GM12878 (cell line): ENCODE measurements around the gene IL32. TPM values are rescaled to one million over a fixed set of nuclear protein-coding genes. Genes with fewer than 3 reads are reported as not detected.
A peak's percentile ranks its signal among the peaks of the same experiment; 100 is the strongest.

ENCODE experiments used
- ATAC-seq: fragments of 200-7000 bp; cut with Tn5 transposase; 3 replicates; pipeline ENCODE4 v1.9.1; 2020; ENCODE audit warnings: mild to moderate bottlenecking, moderate library complexity
- BruUV-seq: library from RNA; stranded (reverse); fragments of 400-500 nt; replicated peaks from 2 replicates; lab custom pipeline; 2021; lab: Mats Ljungman, UMichigan
- CTCF ChIA-PET: fragments of 300-600 bp; sonication (Branson Sonifier 250); formaldehyde crosslinking; extraction: SDS; loops from one replicate; lab custom pipeline; 2021; ENCODE audit warnings: inconsistent platforms; lab: Yijun Ruan, JAX
- POLR2A ChIA-PET: fragments of 350-600 bp; formaldehyde crosslinking; extraction: SDS; loops from one replicate; lab custom pipeline; 2021; ENCODE audit warnings: inconsistent platforms; lab: Charles Lee
- RAD21 ChIA-PET: fragments of 300-600 bp; sonication (Branson Sonifier 250); formaldehyde crosslinking; loops from one replicate; lab custom pipeline; 2023; ENCODE audit warnings: antibody characterized with exemption; ENCODE audit not compliant: unreplicated experiment; lab: Charles Lee
- SMC1A ChIA-PET: fragments of 300-600 bp; sonication (Branson Sonifier 250); formaldehyde crosslinking; loops from one replicate; lab custom pipeline; 2023; ENCODE audit not compliant: unreplicated experiment, uncharacterized antibody; lab: Charles Lee
- DNase-seq: peaks from one replicate; pipeline ENCODE4 v3.0.0-alpha.2; 2011; ENCODE audit warnings: low read depth, low spot score
- FAIRE-seq: peaks from 3 replicates; lab custom pipeline; 2011; peaks lifted over from hg19 to GRCh38; lab: Jason Lieb, UNC
- H2AFZ ChIP-seq: 2 replicates; pipeline ENCODE4 v1.6.0; 2011; ENCODE audit warnings: low read depth, low read length, control low read depth; ENCODE audit not compliant: control insufficient read depth
- H3K27ac ChIP-seq: 2 replicates; pipeline ENCODE4 v1.5.1; 2011; ENCODE audit warnings: control low read depth; ENCODE audit not compliant: control insufficient read depth, insufficient read depth
- H3K27me3 ChIP-seq, 2 experiments: replicated peaks in 1 of 2; 2 replicates each; pipeline versions ENCODE4 v1.6.0 to v1.6.1; 2011; ENCODE audit warnings: low read length in 1 of 2; ENCODE audit not compliant: control insufficient read depth in 2 of 2, insufficient read depth in 2 of 2
- H3K36me3 ChIP-seq, 2 experiments: 2 replicates each; pipeline ENCODE4 v1.5.1; 2011; ENCODE audit warnings: low read length in 1 of 2; ENCODE audit not compliant: control insufficient read depth in 2 of 2, insufficient read depth in 2 of 2
- H3K4me1 ChIP-seq: 2 replicates; pipeline ENCODE4 v1.6.1; 2011; ENCODE audit warnings: mild to moderate bottlenecking, low read length, moderate library complexity, mixed read lengths; ENCODE audit not compliant: control insufficient read depth, insufficient read depth
- H3K4me2 ChIP-seq: 2 replicates; pipeline ENCODE4 v1.6.0; 2011; ENCODE audit warnings: control low read depth; ENCODE audit not compliant: control insufficient read depth, insufficient read depth
- H3K4me3 ChIP-seq: fragments of 200-600 bp; sonication (generic); 2 replicates; pipeline ENCODE4 v1.5.1; 2016
- H3K79me2 ChIP-seq: 2 replicates; pipeline ENCODE4 v1.6.0; 2011; ENCODE audit warnings: low read length; ENCODE audit not compliant: control insufficient read depth, insufficient read depth
- H3K9ac ChIP-seq: 2 replicates; pipeline ENCODE4 v1.8.0; 2011; ENCODE audit warnings: low read length, control low read depth, mixed read lengths; ENCODE audit not compliant: control insufficient read depth, insufficient read depth
- H3K9me3 ChIP-seq: replicated peaks from 3 replicates; pipeline ENCODE4 v1.5.1; 2011; ENCODE audit warnings: mild to moderate bottlenecking, low read length; ENCODE audit not compliant: control insufficient read depth, insufficient read depth
- H4K20me1 ChIP-seq: 2 replicates; pipeline ENCODE4 v1.6.0; 2011; ENCODE audit not compliant: control insufficient read depth, insufficient read depth
- CBX5 ChIP-seq: sonication (generic); IDR thresholded peaks from 2 replicates; pipeline ENCODE4 v1.6.1; 2016; ENCODE audit warnings: low read depth, moderate library complexity, mild to moderate bottlenecking, inconsistent platforms
- CHD1 ChIP-seq: IDR thresholded peaks from 2 replicates; pipeline ENCODE4 v1.6.1; 2012; ENCODE audit warnings: low read depth, low read length, improper control_type of control experiment
- FOXK2 ChIP-seq: fragments of 450-650 bp; IDR thresholded peaks from 2 replicates; pipeline ENCODE4 v1.6.1; 2017; ENCODE audit warnings: mild to moderate bottlenecking, moderate library complexity
- IKZF1 ChIP-seq: fragments of 450-650 bp; conservative IDR thresholded peaks from 2 replicates; pipeline ENCODE4 v1.6.1; 2017; ENCODE audit warnings: antibody characterized with exemption, mild to moderate bottlenecking
- MXI1 ChIP-seq: fragments of 150-350 bp; IDR thresholded peaks from 2 replicates; pipeline ENCODE4 v1.6.1; 2011; ENCODE audit warnings: low read depth, mild to moderate bottlenecking, inconsistent platforms, low read length, improper control_type of control experiment
- NR2C2 ChIP-seq: IDR thresholded peaks from 2 replicates; pipeline ENCODE4 v1.6.1; 2011; ENCODE audit warnings: borderline replicate concordance, low read depth; ENCODE audit not compliant: control insufficient read depth, insufficient read length
- WGBS: methylation state at CpG from one replicate; pipeline ENCODE4 v1.1.6; 2016; ENCODE audit warnings: low lambda C conversion rate; ENCODE audit not compliant: insufficient replicate concordance, insufficient coverage; ENCODE audit errors: missing lambda C conversion rate; 5-methylcytosine and 5-hydroxymethylcytosine counted together
- in situ Hi-C: fragments of 300-500 bp; cut with MboI; formaldehyde crosslinking; loops from 9 replicates; pipeline ENCODE4 v1.14.3; 2018; ENCODE audit warnings: mixed read lengths
- intact Hi-C: fragments of 100-400 bp; cut with micrococcal nuclease; formaldehyde crosslinking; loops from one replicate; pipeline ENCODE4 v1.14.2; 2022; ENCODE audit not compliant: unreplicated experiment
- polyA plus RNA-seq, 11 experiments: library from polyadenylated mRNA; depleted of rRNA in 4 of 11; unstranded in 6 of 11; stranded (reverse) in 5 of 11; fragments of >200 nt; fragmentation: Nextera tagmentation in 4 of 11; fragmentation: Illumina TruSeq in 1 of 11; extraction: Ambion mirVana in 4 of 11; extraction: Trizol in 1 of 11; gene quantifications; 1 replicate in 1 of 11; 2 replicates in 10 of 11; pipeline versions ENCODE4 v1.2.1 to v1.2.3, GENCODE V29; 2011 to 2016; ENCODE audit warnings: inconsistent platforms in 2 of 11, missing spikeins in 2 of 11, low read depth in 1 of 11
- total RNA-seq, 4 experiments: library from RNA; depleted of rRNA in 3 of 4; stranded (reverse); fragments of >200 nt in 3 of 4; fragmentation: Illumina TruSeq in 1 of 4; extraction: Trizol in 1 of 4; gene quantifications; 2 replicates each; pipeline versions ENCODE4 v1.2.1 to v1.2.3, GENCODE V29; 2013 to 2021
- TF ChIP-seq, protein P1 (sequence below): fragments of 450-650 bp; IDR thresholded peaks from 2 replicates; pipeline ENCODE4 v1.6.1; 2018; ENCODE audit warnings: borderline replicate concordance, mild to moderate bottlenecking; ENCODE audit not compliant: partially characterized antibody
- TF ChIP-seq, protein P2 (sequence below): fragments of 450-650 bp; IDR thresholded peaks from 2 replicates; pipeline ENCODE4 v1.6.1; 2017; ENCODE audit warnings: borderline replicate concordance
- TF ChIP-seq, protein P3 (sequence below): fragments of 450-650 bp; IDR thresholded peaks from 2 replicates; pipeline ENCODE4 v1.6.1; 2017; ENCODE audit warnings: antibody characterized with exemption, mild to moderate bottlenecking, moderate library complexity

Gene IL32
- total and polyA plus RNA-seq, 10 of the 15 experiments (the other 5 are each of a cell fraction or from before 2014, with no cell fraction given): 27.0 to 122 (median 55.8) TPM

DNA sequence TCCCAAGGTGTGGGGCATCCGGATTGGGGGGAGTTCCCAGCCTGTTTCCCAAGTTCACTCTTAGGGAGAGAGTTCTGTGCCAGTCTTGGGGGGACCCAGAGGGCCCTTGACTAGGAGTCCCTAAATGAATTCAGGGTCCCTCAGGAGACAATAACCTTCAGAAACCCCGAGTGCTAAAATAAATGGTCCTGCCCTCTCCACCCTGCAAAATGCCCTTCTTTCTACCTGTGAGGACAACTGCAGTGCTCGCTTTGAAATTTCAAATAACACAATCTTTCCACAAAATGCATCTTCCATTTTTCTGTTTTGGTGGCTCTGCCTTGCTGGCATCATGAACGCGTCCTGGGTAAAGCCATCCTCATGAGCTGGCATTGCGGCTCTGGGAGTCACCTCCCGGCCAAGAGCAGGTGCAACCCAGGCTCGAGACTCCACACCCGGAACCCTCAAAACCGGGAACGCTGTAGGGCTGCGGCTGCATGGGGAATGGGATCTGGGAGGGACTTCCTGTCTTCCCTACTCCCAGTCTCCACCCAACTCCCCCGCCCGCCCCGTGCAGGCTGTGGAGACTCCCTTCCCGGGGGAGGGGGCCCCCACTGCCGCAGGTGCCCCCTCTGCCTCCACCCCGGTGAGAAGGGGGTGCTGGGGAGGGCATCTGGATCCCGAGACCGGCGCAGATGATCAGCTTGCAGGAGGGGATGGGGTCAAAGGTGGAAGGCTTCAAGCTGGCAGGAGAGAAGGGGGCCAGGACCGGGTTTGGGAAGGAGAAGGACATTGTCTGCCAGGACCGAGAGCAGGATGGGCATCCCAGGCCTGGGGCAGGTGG, 46.8 kb downstream of the IL32 start, which contains the start of gene ZNF205 (continued):
- TF ChIP-seq, protein P1, sequence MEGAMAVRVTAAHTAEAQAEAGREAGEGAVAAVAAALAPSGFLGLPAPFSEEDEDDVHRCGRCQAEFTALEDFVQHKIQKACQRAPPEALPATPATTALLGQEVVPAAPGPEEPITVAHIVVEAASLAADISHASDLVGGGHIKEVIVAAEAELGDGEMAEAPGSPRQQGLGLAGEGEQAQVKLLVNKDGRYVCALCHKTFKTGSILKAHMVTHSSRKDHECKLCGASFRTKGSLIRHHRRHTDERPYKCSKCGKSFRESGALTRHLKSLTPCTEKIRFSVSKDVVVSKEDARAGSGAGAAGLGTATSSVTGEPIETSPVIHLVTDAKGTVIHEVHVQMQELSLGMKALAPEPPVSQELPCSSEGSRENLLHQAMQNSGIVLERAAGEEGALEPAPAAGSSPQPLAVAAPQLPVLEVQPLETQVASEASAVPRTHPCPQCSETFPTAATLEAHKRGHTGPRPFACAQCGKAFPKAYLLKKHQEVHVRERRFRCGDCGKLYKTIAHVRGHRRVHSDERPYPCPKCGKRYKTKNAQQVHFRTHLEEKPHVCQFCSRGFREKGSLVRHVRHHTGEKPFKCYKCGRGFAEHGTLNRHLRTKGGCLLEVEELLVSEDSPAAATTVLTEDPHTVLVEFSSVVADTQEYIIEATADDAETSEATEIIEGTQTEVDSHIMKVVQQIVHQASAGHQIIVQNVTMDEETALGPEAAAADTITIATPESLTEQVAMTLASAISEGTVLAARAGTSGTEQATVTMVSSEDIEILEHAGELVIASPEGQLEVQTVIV: no peak
- TF ChIP-seq, protein P2, sequence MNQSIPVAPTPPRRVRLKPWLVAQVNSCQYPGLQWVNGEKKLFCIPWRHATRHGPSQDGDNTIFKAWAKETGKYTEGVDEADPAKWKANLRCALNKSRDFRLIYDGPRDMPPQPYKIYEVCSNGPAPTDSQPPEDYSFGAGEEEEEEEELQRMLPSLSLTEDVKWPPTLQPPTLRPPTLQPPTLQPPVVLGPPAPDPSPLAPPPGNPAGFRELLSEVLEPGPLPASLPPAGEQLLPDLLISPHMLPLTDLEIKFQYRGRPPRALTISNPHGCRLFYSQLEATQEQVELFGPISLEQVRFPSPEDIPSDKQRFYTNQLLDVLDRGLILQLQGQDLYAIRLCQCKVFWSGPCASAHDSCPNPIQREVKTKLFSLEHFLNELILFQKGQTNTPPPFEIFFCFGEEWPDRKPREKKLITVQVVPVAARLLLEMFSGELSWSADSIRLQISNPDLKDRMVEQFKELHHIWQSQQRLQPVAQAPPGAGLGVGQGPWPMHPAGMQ: no peak

DNA sequence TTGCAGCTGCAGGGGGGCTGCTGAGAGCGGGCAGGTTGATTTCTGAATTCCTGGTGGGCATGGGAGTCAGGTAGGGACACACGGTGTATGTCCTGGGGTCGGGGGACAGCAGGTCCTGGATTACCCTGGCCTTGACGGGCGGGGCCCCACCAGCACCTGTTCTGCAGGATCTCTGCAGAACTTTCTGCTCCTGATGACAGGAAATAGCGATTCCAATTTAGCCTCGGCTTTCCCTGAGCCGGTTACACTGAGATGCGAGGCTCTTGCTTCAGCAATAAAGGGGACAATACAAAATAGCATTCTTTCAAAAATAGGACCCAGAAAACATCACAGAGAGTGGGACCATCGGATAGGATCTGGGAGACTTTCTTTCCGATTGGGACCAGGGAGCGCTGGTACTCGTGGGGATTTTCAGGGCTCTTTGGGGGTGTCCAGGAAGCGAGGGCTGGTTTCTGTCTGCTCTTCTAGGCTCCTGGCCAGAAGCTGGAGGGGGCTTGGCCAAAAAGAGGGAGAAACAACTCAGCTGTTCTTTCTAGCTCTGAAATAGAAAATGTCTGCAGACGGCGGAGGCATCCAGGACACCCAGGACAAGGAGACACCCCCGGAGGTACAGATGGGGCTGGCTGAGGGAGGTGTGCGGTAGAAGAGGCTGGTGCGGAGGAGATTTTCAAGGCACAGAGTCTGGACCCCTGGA, 47.6 kb downstream of the IL32 start:
- H3K9me3 ChIP-seq: no peaks in the 10 kb centered on the region
- POLR2A ChIA-PET: interaction anchor here (1.4 kb wide), 1 partner anchor 16 kb away, joined by 5 read pairs; no protein-coding TSS in a partner anchor
- 35% methylated on average over 19 of the region's 19 CpGs for WGBS
- FAIRE-seq (no peak), ATAC-seq (no peak), DNase-seq (no peak)
- H3K9ac ChIP-seq: peak overlapping the region; percentile 38
- no peaks in the 10 kb centered on the region for H3K36me3 ChIP-seq
- intact Hi-C loops (no loop called here), in situ Hi-C loops (no loop called here)
- no peaks in the 10 kb centered on the region for H4K20me1 ChIP-seq
- no TSS peak for BruUV-seq
- no peak for TF ChIP-seq CBX5
- no peak for TF ChIP-seq NR2C2
- TF ChIP-seq FOXK2: no peak
- TF ChIP-seq, protein P3, sequence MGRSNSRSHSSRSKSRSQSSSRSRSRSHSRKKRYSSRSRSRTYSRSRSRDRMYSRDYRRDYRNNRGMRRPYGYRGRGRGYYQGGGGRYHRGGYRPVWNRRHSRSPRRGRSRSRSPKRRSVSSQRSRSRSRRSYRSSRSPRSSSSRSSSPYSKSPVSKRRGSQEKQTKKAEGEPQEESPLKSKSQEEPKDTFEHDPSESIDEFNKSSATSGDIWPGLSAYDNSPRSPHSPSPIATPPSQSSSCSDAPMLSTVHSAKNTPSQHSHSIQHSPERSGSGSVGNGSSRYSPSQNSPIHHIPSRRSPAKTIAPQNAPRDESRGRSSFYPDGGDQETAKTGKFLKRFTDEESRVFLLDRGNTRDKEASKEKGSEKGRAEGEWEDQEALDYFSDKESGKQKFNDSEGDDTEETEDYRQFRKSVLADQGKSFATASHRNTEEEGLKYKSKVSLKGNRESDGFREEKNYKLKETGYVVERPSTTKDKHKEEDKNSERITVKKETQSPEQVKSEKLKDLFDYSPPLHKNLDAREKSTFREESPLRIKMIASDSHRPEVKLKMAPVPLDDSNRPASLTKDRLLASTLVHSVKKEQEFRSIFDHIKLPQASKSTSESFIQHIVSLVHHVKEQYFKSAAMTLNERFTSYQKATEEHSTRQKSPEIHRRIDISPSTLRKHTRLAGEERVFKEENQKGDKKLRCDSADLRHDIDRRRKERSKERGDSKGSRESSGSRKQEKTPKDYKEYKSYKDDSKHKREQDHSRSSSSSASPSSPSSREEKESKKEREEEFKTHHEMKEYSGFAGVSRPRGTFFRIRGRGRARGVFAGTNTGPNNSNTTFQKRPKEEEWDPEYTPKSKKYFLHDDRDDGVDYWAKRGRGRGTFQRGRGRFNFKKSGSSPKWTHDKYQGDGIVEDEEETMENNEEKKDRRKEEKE: no peak
- no peak for TF ChIP-seq IKZF1
- no peak for TF ChIP-seq MXI1
- TF ChIP-seq CHD1: no peak
- H3K4me3 ChIP-seq: peak overlapping the region; percentile 55
- H2AFZ ChIP-seq: peak overlapping the region; percentile 42
- SMC1A ChIA-PET: interaction anchor here (0.7 to 1.8 kb wide), 4 partner anchors 11 to 17 kb away, joined by 3 to 7 read pairs (median 4); no protein-coding TSS in a partner anchor
- no peaks in the 10 kb centered on the region; a peak in 1 of 4 replicates for H3K27me3 ChIP-seq
- no peak overlapping the region; the same call in 1 of the 2 replicates for H3K27ac ChIP-seq
- no peaks in the 10 kb centered on the region for H3K79me2 ChIP-seq
- H3K4me1 ChIP-seq: no peaks in the 10 kb centered on the region; the same call in 1 of the 2 replicates
- CTCF ChIA-PET: interaction anchor here (0.6 to 3.0 kb wide), 4 partner anchors 8 to 16 kb away, joined by 3 to 34 read pairs (median 3); no protein-coding TSS in a partner anchor
- H3K4me2 ChIP-seq: peak overlapping the region; percentile 50
- RAD21 ChIA-PET: interaction anchor here (1.5 kb wide), 1 partner anchor 16 kb away, joined by 7 read pairs; no protein-coding TSS in a partner anchor
